Tibial artery (tissue), 4 donors: Measurements from ENCODE around the gene ZNF550.
"Not testable (repeated sequence)": the region's sequence is repeated elsewhere in the genome, so short reads cannot be mapped to it uniquely, and the experiment has no call there.

Experiments
- DNase-seq, 2 donors: peaks; one replicate each; pipeline ENCODE4 v3.0.0-alpha.2; 2019
- H3K27ac ChIP-seq, 2 donors: fragments of 200-600 bp; sonication (generic) in 1 of 2; 1 replicate in 1 of 2; 2 replicates in 1 of 2; pipeline ENCODE4 v1.5.1; 2018 to 2019; ENCODE audit warnings: mild to moderate bottlenecking in 1 of 2
- H3K27me3 ChIP-seq, 2 donors: fragments of 200-600 bp; sonication (generic) in 1 of 2; one replicate each; pipeline versions ENCODE4 v1.5.1 to v1.6.0; 2016 to 2019
- H3K36me3 ChIP-seq, 3 donors: fragments of 200-600 bp; sonication (generic) in 2 of 3; one replicate each; pipeline ENCODE4 v1.5.1; 2016 to 2019; ENCODE audit warnings: mild to moderate bottlenecking in 2 of 3
- H3K4me1 ChIP-seq, 4 donors: fragments of 200-600 bp; sonication (generic) in 2 of 4; 1 replicate in 3 of 4; 2 replicates in 1 of 4; pipeline ENCODE4 v1.5.1; 2016 to 2019
- H3K4me3 ChIP-seq, 2 donors: fragments of 200-600 bp; sonication (generic) in 1 of 2; 1 replicate in 1 of 2; 2 replicates in 1 of 2; pipeline ENCODE4 v1.5.1; 2018 to 2019; ENCODE audit warnings: mild to moderate bottlenecking in 2 of 2
- H3K9me3 ChIP-seq, 3 donors: fragments of 200-600 bp; sonication (generic) in 1 of 3; one replicate each; pipeline ENCODE4 v1.5.1; 2016 to 2019
- intact Hi-C: fragments of 100-400 bp; cut with DNase I; formaldehyde crosslinking; loops from one replicate; pipeline ENCODE4 v1.15.0; 2023; ENCODE audit warnings: low total_unique reads

ZNF550 gene

GRCh38 chr19:57499332-57499679, 60.4 kb downstream of the ZNF550 start:
- peaks cover 0 to 50% (median 12%) of the 10 kb centered on the region in 3 donors for H3K9me3 ChIP-seq
- H3K36me3 ChIP-seq = peaks cover 24 to 31% (median 27%) of the 10 kb centered on the region in 3 donors
- H3K4me3 ChIP-seq = peak overlapping the region in 1 of 2 donors; percentile 87
- DNase-seq, H3K27ac ChIP-seq, H3K4me1 ChIP-seq, intact Hi-C loops, H3K27me3 ChIP-seq: not testable (repeated sequence)

- intact Hi-C loops = loop anchor here (5.0 kb wide), 1 partner anchor 76 kb away; the partner anchor contains the start of gene ZNF17
- H3K27ac ChIP-seq, DNase-seq, H3K27me3 ChIP-seq: not testable (repeated sequence)
- peaks cover 0 to 26% (median 11%) of the 10 kb centered on the region in 3 donors for H3K9me3 ChIP-seq
- H3K4me3 ChIP-seq = peak overlapping the region in 1 of 2 donors; percentile 84
- peaks cover 0 to 12% (median 4%) of the 10 kb centered on the region in 4 donors for H3K4me1 ChIP-seq
- peaks cover 32 to 40% (median 36%) of the 10 kb centered on the region in 3 donors for H3K36me3 ChIP-seq
Observed at GRCh38 chr19:57488299-57488644, 71.4 kb downstream of the ZNF550 start.

- peak within 1 kb of the TSS; percentile 70 to 76 for H3K27ac ChIP-seq
- DNase-seq = peak; percentile 89 to 94
- H3K9me3 ChIP-seq = peaks cover 0 to 20% (median 5%) of the 10 kb centered on the region in 3 donors
- H3K4me3 ChIP-seq = peak within 1 kb of the TSS; percentile 84 to 99
- H3K36me3 ChIP-seq = peaks cover 26 to 34% (median 30%) of the 10 kb centered on the region in 3 donors
- intact Hi-C loops = loop anchor here (5.0 kb wide), 1 partner anchor 75 kb away; the partner anchor contains the start of gene ZNF17
- not testable (repeated sequence) for H3K27me3 ChIP-seq
- peaks cover 0 to 12% (median 4%) of the 10 kb centered on the region in 4 donors for H3K4me1 ChIP-seq
Observed at GRCh38 chr19:57487477-57488298, 72.0 kb downstream of the ZNF550 start, which contains the start of gene ZNF419. ZNF419 (plus strand) TSS chr19:57487750; CDS start chr19:57487951, 201 bp downstream.
